HepG2 (cell line): ENCODE results near the gene MYORG. TPM values are rescaled to one million over a fixed set of nuclear protein-coding genes. Genes with fewer than 3 reads are reported as not detected.

Experiments
- AGO1 ChIP-seq: fragments of 200-400 bp; formaldehyde crosslinking; IDR thresholded peaks from 2 replicates; pipeline ENCODE4 v1.6.1; 2017; ENCODE audit warnings: mild to moderate bottlenecking, low read depth, low read length, moderate library complexity; ENCODE audit not compliant: poor library complexity, severe bottlenecking
- AKAP8 ChIP-seq: sonication (generic); formaldehyde crosslinking; IDR thresholded peaks from 2 replicates; pipeline ENCODE4 v1.5.1; 2020; ENCODE audit warnings: mild to moderate bottlenecking, missing genetic modification reagents
- BORCS8-MEF2B ChIP-seq: sonication (generic); formaldehyde crosslinking; IDR thresholded peaks from 2 replicates; pipeline ENCODE4 v1.8.0; 2022; ENCODE audit warnings: mild to moderate bottlenecking, missing genetic modification reagents
- GZF1 ChIP-seq: sonication (generic); formaldehyde crosslinking; IDR thresholded peaks from 2 replicates; pipeline ENCODE4 v1.5.1; 2020; ENCODE audit warnings: mild to moderate bottlenecking, missing genetic modification reagents
- MAZ ChIP-seq, 2 experiments: sonication (generic) in 1 of 2; formaldehyde crosslinking in 1 of 2; IDR thresholded peaks; 2 replicates each; pipeline versions ENCODE4 v1.5.0 to v1.6.1; 2012 to 2020; ENCODE audit warnings: low read depth in 2 of 2, mild to moderate bottlenecking in 2 of 2, borderline replicate concordance in 1 of 2, improper control_type of control experiment in 1 of 2, low read length in 1 of 2, missing genetic modification reagents in 1 of 2, moderate library complexity in 1 of 2
- MED8 ChIP-seq: sonication (generic); formaldehyde crosslinking; IDR thresholded peaks from 2 replicates; pipeline ENCODE4 v1.8.1; 2023; ENCODE audit warnings: mild to moderate bottlenecking, missing genetic modification reagents; ENCODE audit not compliant: insufficient replicate concordance
- NFRKB ChIP-seq: fragments of 450-650 bp; IDR thresholded peaks from 2 replicates; pipeline ENCODE4 v1.6.1; 2017
- NFYC ChIP-seq: IDR thresholded peaks from 2 replicates; pipeline ENCODE4 v1.6.1; 2016; ENCODE audit warnings: missing genetic modification reagents, missing compliant biosample characterization
- STAT5B ChIP-seq: sonication (generic); formaldehyde crosslinking; IDR thresholded peaks from 2 replicates; pipeline ENCODE4 v1.4.0; 2020; ENCODE audit warnings: missing genetic modification reagents
- TBP ChIP-seq: sonication (generic); formaldehyde crosslinking; IDR thresholded peaks from 2 replicates; pipeline ENCODE4 v1.5.0; 2020; ENCODE audit warnings: missing genetic modification reagents
- XRCC5 ChIP-seq: fragments of 200-400 bp; formaldehyde crosslinking; optimal IDR thresholded peaks from 2 replicates; pipeline ENCODE3; 2017; ENCODE audit warnings: mild to moderate bottlenecking, low read length
- ZNF331 ChIP-seq: sonication (generic); formaldehyde crosslinking; IDR thresholded peaks from 2 replicates; pipeline ENCODE4 v1.4.0; 2020; ENCODE audit warnings: missing genetic modification reagents
- ZNF556 ChIP-seq: sonication (generic); formaldehyde crosslinking; IDR thresholded peaks from 2 replicates; pipeline ENCODE4 v1.4.0; 2020; ENCODE audit warnings: mild to moderate bottlenecking, missing genetic modification reagents, borderline replicate concordance
- ZNF562 ChIP-seq: sonication (generic); formaldehyde crosslinking; IDR thresholded peaks from 2 replicates; pipeline ENCODE4 v1.8.0; 2022; ENCODE audit warnings: missing genetic modification reagents, borderline replicate concordance
- ZNF598 ChIP-seq: sonication (generic); formaldehyde crosslinking; IDR thresholded peaks from 2 replicates; pipeline ENCODE4 v1.5.1; 2020; ENCODE audit warnings: mild to moderate bottlenecking, missing genetic modification reagents, borderline replicate concordance
- ZNF670 ChIP-seq: sonication (generic); formaldehyde crosslinking; IDR thresholded peaks from 2 replicates; pipeline ENCODE4 v1.8.0; 2022; ENCODE audit warnings: mild to moderate bottlenecking, missing genetic modification reagents, borderline replicate concordance
- polyA plus RNA-seq, 8 experiments: library from polyadenylated mRNA; depleted of rRNA in 3 of 8; stranded (reverse) in 7 of 8; unstranded in 1 of 8; fragments of >200 nt; fragmentation: Illumina TruSeq in 4 of 8; extraction: Trizol in 4 of 8; gene quantifications; 2 replicates each; pipeline versions ENCODE4 v1.2.1 to v1.2.3, GENCODE V29; 2011 to 2016; ENCODE audit warnings: low read depth in 4 of 8, missing spikeins in 1 of 8, mixed read lengths in 1 of 8; ENCODE audit not compliant: insufficient read depth in 1 of 8
- total RNA-seq, 5 experiments: library from RNA; depleted of rRNA; stranded (reverse); fragments of >200 nt; fragmentation: Illumina TruSeq; extraction: Trizol; gene quantifications; 2 replicates each; pipeline ENCODE4 v1.2.3, GENCODE V29; 2016; ENCODE audit warnings: low read depth in 1 of 5
- TF ChIP-seq, protein P1 (sequence below): sonication (generic); formaldehyde crosslinking; IDR thresholded peaks from 2 replicates; pipeline ENCODE4 v1.5.0; 2020; ENCODE audit warnings: mild to moderate bottlenecking, missing genetic modification reagents
- TF ChIP-seq, protein P2 (sequence below): sonication (generic); formaldehyde crosslinking; IDR thresholded peaks from 2 replicates; pipeline ENCODE4 v1.4.0; 2020; ENCODE audit warnings: mild to moderate bottlenecking, missing genetic modification reagents
- TF ChIP-seq, protein P3 (sequence below): sonication (generic); formaldehyde crosslinking; IDR thresholded peaks from 2 replicates; pipeline ENCODE4 v1.8.0; 2022; ENCODE audit warnings: mild to moderate bottlenecking, missing genetic modification reagents, moderate library complexity
- TF ChIP-seq, protein P4 (sequence below): sonication (generic); formaldehyde crosslinking; IDR thresholded peaks from 2 replicates; pipeline ENCODE4 v1.4.0; 2020; ENCODE audit warnings: missing genetic modification reagents, borderline replicate concordance
- TF ChIP-seq, protein P5 (sequence below): sonication (generic); formaldehyde crosslinking; IDR thresholded peaks from 2 replicates; pipeline ENCODE4 v1.4.0; 2020; ENCODE audit warnings: missing genetic modification reagents

MYORG gene
- total and polyA plus RNA-seq, 2 of the 13 experiments (the other 11 are each of a cell fraction or from before 2014, with no cell fraction given): 11.1 to 22.4 TPM

DNA sequence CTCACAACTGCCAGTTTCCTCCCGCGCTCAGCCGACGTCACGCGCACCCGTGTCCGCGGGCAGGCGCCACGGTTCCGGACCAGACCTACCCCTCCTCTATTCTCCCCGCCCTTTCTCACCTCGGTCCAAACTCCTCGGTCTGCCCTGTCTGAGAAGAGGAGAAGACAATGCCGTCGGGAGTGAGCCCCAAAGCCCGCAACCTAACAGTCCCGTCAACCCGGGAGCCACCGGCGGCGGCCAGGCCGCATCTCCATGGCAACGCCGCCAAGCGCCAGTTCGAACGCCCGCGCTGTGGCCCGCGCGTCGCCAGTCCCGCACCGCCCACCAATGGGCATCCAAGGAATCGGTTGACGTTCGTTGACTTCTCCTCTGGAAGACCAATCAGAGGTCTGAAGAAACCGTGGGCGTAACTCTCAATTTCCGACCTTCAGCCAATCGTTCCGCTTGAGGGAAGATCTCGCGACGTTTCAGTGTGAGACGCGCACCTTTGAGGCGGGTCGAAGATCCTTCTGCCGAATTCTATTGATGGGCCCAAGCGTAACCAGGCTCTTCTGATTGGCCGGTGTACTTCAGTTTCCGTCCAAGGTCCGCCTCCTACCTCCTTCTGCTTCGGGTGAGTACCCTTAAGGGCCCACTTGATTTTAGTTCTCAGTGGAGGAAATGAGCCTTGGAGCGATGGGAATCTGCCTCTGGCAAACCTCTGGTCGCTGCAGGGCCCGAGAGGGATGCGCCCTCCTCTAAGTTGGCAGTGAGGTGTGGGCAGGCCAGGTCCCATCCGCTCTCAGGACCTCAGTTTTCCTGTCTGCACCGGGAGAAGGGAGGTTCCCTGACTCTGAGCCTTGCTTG, 47.5 kb downstream of the MYORG start, which contains the start of the genes KIF24 and NUDT2 (continued):
- TF ChIP-seq, protein P1, sequence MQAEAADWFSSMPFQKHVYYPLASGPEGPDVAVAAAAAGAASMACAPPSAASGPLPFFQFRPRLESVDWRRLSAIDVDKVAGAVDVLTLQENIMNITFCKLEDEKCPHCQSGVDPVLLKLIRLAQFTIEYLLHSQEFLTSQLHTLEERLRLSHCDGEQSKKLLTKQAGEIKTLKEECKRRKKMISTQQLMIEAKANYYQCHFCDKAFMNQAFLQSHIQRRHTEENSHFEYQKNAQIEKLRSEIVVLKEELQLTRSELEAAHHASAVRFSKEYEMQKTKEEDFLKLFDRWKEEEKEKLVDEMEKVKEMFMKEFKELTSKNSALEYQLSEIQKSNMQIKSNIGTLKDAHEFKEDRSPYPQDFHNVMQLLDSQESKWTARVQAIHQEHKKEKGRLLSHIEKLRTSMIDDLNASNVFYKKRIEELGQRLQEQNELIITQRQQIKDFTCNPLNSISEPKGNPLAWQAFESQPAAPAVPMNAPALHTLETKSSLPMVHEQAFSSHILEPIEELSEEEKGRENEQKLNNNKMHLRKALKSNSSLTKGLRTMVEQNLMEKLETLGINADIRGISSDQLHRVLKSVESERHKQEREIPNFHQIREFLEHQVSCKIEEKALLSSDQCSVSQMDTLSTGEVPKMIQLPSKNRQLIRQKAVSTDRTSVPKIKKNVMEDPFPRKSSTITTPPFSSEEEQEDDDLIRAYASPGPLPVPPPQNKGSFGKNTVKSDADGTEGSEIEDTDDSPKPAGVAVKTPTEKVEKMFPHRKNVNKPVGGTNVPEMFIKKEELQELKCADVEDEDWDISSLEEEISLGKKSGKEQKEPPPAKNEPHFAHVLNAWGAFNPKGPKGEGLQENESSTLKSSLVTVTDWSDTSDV (CRISPR knock-in tag): no peak
- TF ChIP-seq, protein P2, sequence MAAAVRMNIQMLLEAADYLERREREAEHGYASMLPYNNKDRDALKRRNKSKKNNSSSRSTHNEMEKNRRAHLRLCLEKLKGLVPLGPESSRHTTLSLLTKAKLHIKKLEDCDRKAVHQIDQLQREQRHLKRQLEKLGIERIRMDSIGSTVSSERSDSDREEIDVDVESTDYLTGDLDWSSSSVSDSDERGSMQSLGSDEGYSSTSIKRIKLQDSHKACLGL (CRISPR knock-in tag): peak; percentile 84; the same call in 1 of the 2 replicates
- TF ChIP-seq STAT5B (CRISPR knock-in tag): no peak
- TF ChIP-seq MAZ (IDR thresholded peaks at IDR 0.05; ENCODE audit: borderline replicate concordance, low read depth, low read length): no peak
- TF ChIP-seq MAZ (CRISPR knock-in tag; IDR thresholded peaks at IDR 0.05; ENCODE audit: low read depth): no peak
- TF ChIP-seq ZNF331 (CRISPR knock-in tag): no peak
- TF ChIP-seq MED8 (CRISPR knock-in tag): no peak
- TF ChIP-seq, protein P3, sequence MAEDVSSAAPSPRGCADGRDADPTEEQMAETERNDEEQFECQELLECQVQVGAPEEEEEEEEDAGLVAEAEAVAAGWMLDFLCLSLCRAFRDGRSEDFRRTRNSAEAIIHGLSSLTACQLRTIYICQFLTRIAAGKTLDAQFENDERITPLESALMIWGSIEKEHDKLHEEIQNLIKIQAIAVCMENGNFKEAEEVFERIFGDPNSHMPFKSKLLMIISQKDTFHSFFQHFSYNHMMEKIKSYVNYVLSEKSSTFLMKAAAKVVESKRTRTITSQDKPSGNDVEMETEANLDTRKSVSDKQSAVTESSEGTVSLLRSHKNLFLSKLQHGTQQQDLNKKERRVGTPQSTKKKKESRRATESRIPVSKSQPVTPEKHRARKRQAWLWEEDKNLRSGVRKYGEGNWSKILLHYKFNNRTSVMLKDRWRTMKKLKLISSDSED (CRISPR knock-in tag): no peak
- TF ChIP-seq, protein P4, sequence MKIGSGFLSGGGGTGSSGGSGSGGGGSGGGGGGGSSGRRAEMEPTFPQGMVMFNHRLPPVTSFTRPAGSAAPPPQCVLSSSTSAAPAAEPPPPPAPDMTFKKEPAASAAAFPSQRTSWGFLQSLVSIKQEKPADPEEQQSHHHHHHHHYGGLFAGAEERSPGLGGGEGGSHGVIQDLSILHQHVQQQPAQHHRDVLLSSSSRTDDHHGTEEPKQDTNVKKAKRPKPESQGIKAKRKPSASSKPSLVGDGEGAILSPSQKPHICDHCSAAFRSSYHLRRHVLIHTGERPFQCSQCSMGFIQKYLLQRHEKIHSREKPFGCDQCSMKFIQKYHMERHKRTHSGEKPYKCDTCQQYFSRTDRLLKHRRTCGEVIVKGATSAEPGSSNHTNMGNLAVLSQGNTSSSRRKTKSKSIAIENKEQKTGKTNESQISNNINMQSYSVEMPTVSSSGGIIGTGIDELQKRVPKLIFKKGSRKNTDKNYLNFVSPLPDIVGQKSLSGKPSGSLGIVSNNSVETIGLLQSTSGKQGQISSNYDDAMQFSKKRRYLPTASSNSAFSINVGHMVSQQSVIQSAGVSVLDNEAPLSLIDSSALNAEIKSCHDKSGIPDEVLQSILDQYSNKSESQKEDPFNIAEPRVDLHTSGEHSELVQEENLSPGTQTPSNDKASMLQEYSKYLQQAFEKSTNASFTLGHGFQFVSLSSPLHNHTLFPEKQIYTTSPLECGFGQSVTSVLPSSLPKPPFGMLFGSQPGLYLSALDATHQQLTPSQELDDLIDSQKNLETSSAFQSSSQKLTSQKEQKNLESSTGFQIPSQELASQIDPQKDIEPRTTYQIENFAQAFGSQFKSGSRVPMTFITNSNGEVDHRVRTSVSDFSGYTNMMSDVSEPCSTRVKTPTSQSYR: no peak
- TF ChIP-seq GZF1 (CRISPR knock-in tag): no peak; the same call in 1 of the 2 replicates
- no peak for TF ChIP-seq TBP (CRISPR knock-in tag)
- TF ChIP-seq NFRKB: no peak
- TF ChIP-seq, protein P5, sequence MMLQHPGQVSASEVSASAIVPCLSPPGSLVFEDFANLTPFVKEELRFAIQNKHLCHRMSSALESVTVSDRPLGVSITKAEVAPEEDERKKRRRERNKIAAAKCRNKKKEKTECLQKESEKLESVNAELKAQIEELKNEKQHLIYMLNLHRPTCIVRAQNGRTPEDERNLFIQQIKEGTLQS (CRISPR knock-in tag): no peak; the same call in 1 of the 2 replicates
- TF ChIP-seq AKAP8 (CRISPR knock-in tag): no peak
- peak; percentile 98 for TF ChIP-seq NFYC (CRISPR knock-in tag)
- TF ChIP-seq AGO1: peak; percentile 47
- no peak for TF ChIP-seq ZNF562
- TF ChIP-seq ZNF556 (CRISPR knock-in tag): 0 out of 2 replicates have a peak, but pooled peaks have one; percentile 15
- TF ChIP-seq ZNF670: no peak
- peak; percentile 89 for TF ChIP-seq BORCS8-MEF2B (CRISPR knock-in tag)
- TF ChIP-seq ZNF598 (CRISPR knock-in tag): peak; percentile 24; the same call in 1 of the 2 replicates
- TF ChIP-seq XRCC5: peak; percentile 24
